GM12878 (cell line): Measurements from ENCODE around the gene HIVEP2. TPM values are rescaled to one million over a fixed set of nuclear protein-coding genes. Genes with fewer than 3 reads are reported as not detected.
A peak's percentile ranks its signal among the peaks of the same experiment; 100 is the strongest.

Experiments used
- ATAC-seq: fragments of 200-7000 bp; cut with Tn5 transposase; 3 replicates; pipeline ENCODE4 v1.9.1; 2020; ENCODE audit warnings: mild to moderate bottlenecking, moderate library complexity
- BruUV-seq: library from RNA; stranded (reverse); fragments of 400-500 nt; replicated peaks from 2 replicates; lab custom pipeline; 2021; lab: Mats Ljungman, UMichigan
- CTCF ChIA-PET: fragments of 300-600 bp; sonication (Branson Sonifier 250); formaldehyde crosslinking; extraction: SDS; loops from one replicate; lab custom pipeline; 2021; ENCODE audit warnings: inconsistent platforms; lab: Yijun Ruan, JAX
- POLR2A ChIA-PET: fragments of 350-600 bp; formaldehyde crosslinking; extraction: SDS; loops from one replicate; lab custom pipeline; 2021; ENCODE audit warnings: inconsistent platforms; lab: Charles Lee
- RAD21 ChIA-PET: fragments of 300-600 bp; sonication (Branson Sonifier 250); formaldehyde crosslinking; loops from one replicate; lab custom pipeline; 2023; ENCODE audit warnings: antibody characterized with exemption; ENCODE audit not compliant: unreplicated experiment; lab: Charles Lee
- SMC1A ChIA-PET: fragments of 300-600 bp; sonication (Branson Sonifier 250); formaldehyde crosslinking; loops from one replicate; lab custom pipeline; 2023; ENCODE audit not compliant: unreplicated experiment, uncharacterized antibody; lab: Charles Lee
- DNase-seq: peaks from one replicate; pipeline ENCODE4 v3.0.0-alpha.2; 2011; ENCODE audit warnings: low read depth, low spot score
- FAIRE-seq: peaks from 3 replicates; lab custom pipeline; 2011; peaks lifted over from hg19 to GRCh38; lab: Jason Lieb, UNC
- H2AFZ ChIP-seq: 2 replicates; pipeline ENCODE4 v1.6.0; 2011; ENCODE audit warnings: low read depth, low read length, control low read depth; ENCODE audit not compliant: control insufficient read depth
- H3K27ac ChIP-seq: 2 replicates; pipeline ENCODE4 v1.5.1; 2011; ENCODE audit warnings: control low read depth; ENCODE audit not compliant: control insufficient read depth, insufficient read depth
- H3K27me3 ChIP-seq, 2 experiments: replicated peaks in 1 of 2; 2 replicates each; pipeline versions ENCODE4 v1.6.0 to v1.6.1; 2011; ENCODE audit warnings: low read length in 1 of 2; ENCODE audit not compliant: control insufficient read depth in 2 of 2, insufficient read depth in 2 of 2
- H3K36me3 ChIP-seq, 2 experiments: 2 replicates each; pipeline ENCODE4 v1.5.1; 2011; ENCODE audit warnings: low read length in 1 of 2; ENCODE audit not compliant: control insufficient read depth in 2 of 2, insufficient read depth in 2 of 2
- H3K4me1 ChIP-seq: 2 replicates; pipeline ENCODE4 v1.6.1; 2011; ENCODE audit warnings: mild to moderate bottlenecking, low read length, moderate library complexity, mixed read lengths; ENCODE audit not compliant: control insufficient read depth, insufficient read depth
- H3K4me2 ChIP-seq: 2 replicates; pipeline ENCODE4 v1.6.0; 2011; ENCODE audit warnings: control low read depth; ENCODE audit not compliant: control insufficient read depth, insufficient read depth
- H3K4me3 ChIP-seq: fragments of 200-600 bp; sonication (generic); 2 replicates; pipeline ENCODE4 v1.5.1; 2016
- H3K79me2 ChIP-seq: 2 replicates; pipeline ENCODE4 v1.6.0; 2011; ENCODE audit warnings: low read length; ENCODE audit not compliant: control insufficient read depth, insufficient read depth
- H3K9ac ChIP-seq: 2 replicates; pipeline ENCODE4 v1.8.0; 2011; ENCODE audit warnings: low read length, control low read depth, mixed read lengths; ENCODE audit not compliant: control insufficient read depth, insufficient read depth
- H3K9me3 ChIP-seq: replicated peaks from 3 replicates; pipeline ENCODE4 v1.5.1; 2011; ENCODE audit warnings: mild to moderate bottlenecking, low read length; ENCODE audit not compliant: control insufficient read depth, insufficient read depth
- H4K20me1 ChIP-seq: 2 replicates; pipeline ENCODE4 v1.6.0; 2011; ENCODE audit not compliant: control insufficient read depth, insufficient read depth
- BMI1 ChIP-seq: fragments of 450-650 bp; IDR thresholded peaks from 2 replicates; pipeline ENCODE4 v1.6.1; 2016; ENCODE audit warnings: mild to moderate bottlenecking, moderate library complexity, borderline replicate concordance
- CBX5 ChIP-seq: sonication (generic); IDR thresholded peaks from 2 replicates; pipeline ENCODE4 v1.6.1; 2016; ENCODE audit warnings: low read depth, moderate library complexity, mild to moderate bottlenecking, inconsistent platforms
- HDAC2 ChIP-seq: fragments of 200-600 bp; sonication (generic); IDR thresholded peaks from 2 replicates; pipeline ENCODE4 v1.6.1; 2017
- HDAC6 ChIP-seq: fragments of 200-600 bp; sonication (generic); IDR thresholded peaks from one replicate; pipeline ENCODE4 v1.8.0; 2017; ENCODE audit warnings: antibody characterized with exemption; ENCODE audit not compliant: unreplicated experiment
- IRF4 ChIP-seq: IDR thresholded peaks from 2 replicates; pipeline ENCODE4 v1.6.1; 2011; ENCODE audit warnings: low read depth, low read length
- NR2C2 ChIP-seq: IDR thresholded peaks from 2 replicates; pipeline ENCODE4 v1.6.1; 2011; ENCODE audit warnings: borderline replicate concordance, low read depth; ENCODE audit not compliant: control insufficient read depth, insufficient read length
- NRF1 ChIP-seq: conservative IDR thresholded peaks from 2 replicates; pipeline ENCODE4 v1.6.1; 2011; ENCODE audit warnings: mild to moderate bottlenecking, low read depth, low read length, improper control_type of control experiment
- WRNIP1 ChIP-seq: IDR thresholded peaks from 2 replicates; pipeline ENCODE4 v1.6.1; 2011; ENCODE audit warnings: low read depth, low read length, improper control_type of control experiment, borderline replicate concordance
- ZBED1 ChIP-seq: IDR thresholded peaks from 2 replicates; pipeline ENCODE4 v1.6.1; 2016; ENCODE audit warnings: borderline replicate concordance
- ZNF24 ChIP-seq: fragments of 450-650 bp; IDR thresholded peaks from 2 replicates; pipeline ENCODE4 v1.6.1; 2017; ENCODE audit warnings: antibody characterized with exemption, mild to moderate bottlenecking
- in situ Hi-C: fragments of 300-500 bp; cut with MboI; formaldehyde crosslinking; loops from 9 replicates; pipeline ENCODE4 v1.14.3; 2018; ENCODE audit warnings: mixed read lengths
- intact Hi-C: fragments of 100-400 bp; cut with micrococcal nuclease; formaldehyde crosslinking; loops from one replicate; pipeline ENCODE4 v1.14.2; 2022; ENCODE audit not compliant: unreplicated experiment
- polyA plus RNA-seq, 11 experiments: library from polyadenylated mRNA; depleted of rRNA in 4 of 11; unstranded in 6 of 11; stranded (reverse) in 5 of 11; fragments of >200 nt; fragmentation: Nextera tagmentation in 4 of 11; fragmentation: Illumina TruSeq in 1 of 11; extraction: Ambion mirVana in 4 of 11; extraction: Trizol in 1 of 11; gene quantifications; 1 replicate in 1 of 11; 2 replicates in 10 of 11; pipeline versions ENCODE4 v1.2.1 to v1.2.3, GENCODE V29; 2011 to 2016; ENCODE audit warnings: inconsistent platforms in 2 of 11, missing spikeins in 2 of 11, low read depth in 1 of 11
- total RNA-seq, 4 experiments: library from RNA; depleted of rRNA in 3 of 4; stranded (reverse); fragments of >200 nt in 3 of 4; fragmentation: Illumina TruSeq in 1 of 4; extraction: Trizol in 1 of 4; gene quantifications; 2 replicates each; pipeline versions ENCODE4 v1.2.1 to v1.2.3, GENCODE V29; 2013 to 2021
- TF ChIP-seq, protein P1 (sequence below): IDR thresholded peaks from 2 replicates; pipeline ENCODE4 v1.6.1; 2012; ENCODE audit warnings: low read depth, low read length, improper control_type of control experiment
- TF ChIP-seq, protein P2 (sequence below): fragments of 450-650 bp; IDR thresholded peaks from 2 replicates; pipeline ENCODE4 v1.6.1; 2017; ENCODE audit warnings: low read depth, mild to moderate bottlenecking, moderate library complexity
- TF ChIP-seq, protein P3 (sequence below): fragments of 450-650 bp; IDR thresholded peaks from 2 replicates; pipeline ENCODE4 v1.6.1; 2018; ENCODE audit warnings: borderline replicate concordance, mild to moderate bottlenecking; ENCODE audit not compliant: partially characterized antibody

HIVEP2 gene
- total and polyA plus RNA-seq, 10 of the 15 experiments (the other 5 are each of a cell fraction or from before 2014, with no cell fraction given), result 1.2 to 15.7 (median 10.2) TPM

DNA sequence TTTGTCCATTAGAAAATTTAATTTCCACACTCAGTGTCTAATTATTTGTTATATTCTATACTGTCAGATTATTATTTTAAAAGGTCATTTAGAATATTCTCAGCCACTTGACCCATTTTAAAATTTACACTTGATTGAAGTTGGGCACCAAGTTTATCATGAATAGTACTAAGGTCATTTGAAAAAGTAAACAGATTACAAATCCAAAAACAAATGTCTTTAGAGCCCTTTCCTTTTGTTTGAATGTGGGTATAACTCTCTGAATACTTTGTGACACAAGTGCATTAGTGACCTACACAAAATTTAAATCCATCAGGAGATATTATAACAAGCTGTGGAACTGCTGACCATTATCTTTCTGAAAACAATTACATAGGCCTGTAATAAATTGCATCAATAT, 11.3 kb downstream of the HIVEP2 start:
- SMC1A ChIA-PET, result interaction anchor here (0.8 to 11.3 kb wide), 11 partner anchors 8 to 153 kb away, joined by 3 to 75 read pairs (median 5); no protein-coding TSS in a partner anchor
- intact Hi-C loops, result loop anchor here (5.0 kb wide), 1 partner anchor 241 kb away; no protein-coding TSS in a partner anchor
- DNase-seq (no peak), FAIRE-seq (no peak), ATAC-seq (no peak)
- H3K79me2 ChIP-seq, result peaks cover 98% of the 10 kb centered on the region
- CTCF ChIA-PET, result interaction anchor here (1.5 to 3.2 kb wide), 2 partner anchors 10 to 21 kb away, joined by 3 to 15 read pairs; no protein-coding TSS in a partner anchor
- peaks cover 37% of the 10 kb centered on the region for H3K4me1 ChIP-seq
- H3K27ac ChIP-seq, result peak overlapping the region; percentile 59
- POLR2A ChIA-PET, result interaction anchor here (0.7 to 2.3 kb wide), 4 partner anchors 10 to 85 kb away, joined by 4 to 5 read pairs (median 4); no protein-coding TSS in a partner anchor
- TF ChIP-seq BMI1 (no peak), NRF1 (no peak), NR2C2 (no peak), IRF4 (no peak), HDAC2 (no peak), ZBED1 (no peak), HDAC6 (no peak), CBX5 (no peak), ZNF24 (no peak), WRNIP1 (no peak)
- TF ChIP-seq, protein P1, sequence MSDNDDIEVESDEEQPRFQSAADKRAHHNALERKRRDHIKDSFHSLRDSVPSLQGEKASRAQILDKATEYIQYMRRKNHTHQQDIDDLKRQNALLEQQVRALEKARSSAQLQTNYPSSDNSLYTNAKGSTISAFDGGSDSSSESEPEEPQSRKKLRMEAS, result no peak
- TF ChIP-seq, protein P2, sequence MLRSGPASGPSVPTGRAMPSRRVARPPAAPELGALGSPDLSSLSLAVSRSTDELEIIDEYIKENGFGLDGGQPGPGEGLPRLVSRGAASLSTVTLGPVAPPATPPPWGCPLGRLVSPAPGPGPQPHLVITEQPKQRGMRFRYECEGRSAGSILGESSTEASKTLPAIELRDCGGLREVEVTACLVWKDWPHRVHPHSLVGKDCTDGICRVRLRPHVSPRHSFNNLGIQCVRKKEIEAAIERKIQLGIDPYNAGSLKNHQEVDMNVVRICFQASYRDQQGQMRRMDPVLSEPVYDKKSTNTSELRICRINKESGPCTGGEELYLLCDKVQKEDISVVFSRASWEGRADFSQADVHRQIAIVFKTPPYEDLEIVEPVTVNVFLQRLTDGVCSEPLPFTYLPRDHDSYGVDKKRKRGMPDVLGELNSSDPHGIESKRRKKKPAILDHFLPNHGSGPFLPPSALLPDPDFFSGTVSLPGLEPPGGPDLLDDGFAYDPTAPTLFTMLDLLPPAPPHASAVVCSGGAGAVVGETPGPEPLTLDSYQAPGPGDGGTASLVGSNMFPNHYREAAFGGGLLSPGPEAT, result no peak
- TF ChIP-seq, protein P3, sequence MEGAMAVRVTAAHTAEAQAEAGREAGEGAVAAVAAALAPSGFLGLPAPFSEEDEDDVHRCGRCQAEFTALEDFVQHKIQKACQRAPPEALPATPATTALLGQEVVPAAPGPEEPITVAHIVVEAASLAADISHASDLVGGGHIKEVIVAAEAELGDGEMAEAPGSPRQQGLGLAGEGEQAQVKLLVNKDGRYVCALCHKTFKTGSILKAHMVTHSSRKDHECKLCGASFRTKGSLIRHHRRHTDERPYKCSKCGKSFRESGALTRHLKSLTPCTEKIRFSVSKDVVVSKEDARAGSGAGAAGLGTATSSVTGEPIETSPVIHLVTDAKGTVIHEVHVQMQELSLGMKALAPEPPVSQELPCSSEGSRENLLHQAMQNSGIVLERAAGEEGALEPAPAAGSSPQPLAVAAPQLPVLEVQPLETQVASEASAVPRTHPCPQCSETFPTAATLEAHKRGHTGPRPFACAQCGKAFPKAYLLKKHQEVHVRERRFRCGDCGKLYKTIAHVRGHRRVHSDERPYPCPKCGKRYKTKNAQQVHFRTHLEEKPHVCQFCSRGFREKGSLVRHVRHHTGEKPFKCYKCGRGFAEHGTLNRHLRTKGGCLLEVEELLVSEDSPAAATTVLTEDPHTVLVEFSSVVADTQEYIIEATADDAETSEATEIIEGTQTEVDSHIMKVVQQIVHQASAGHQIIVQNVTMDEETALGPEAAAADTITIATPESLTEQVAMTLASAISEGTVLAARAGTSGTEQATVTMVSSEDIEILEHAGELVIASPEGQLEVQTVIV, result no peak
- H3K9me3 ChIP-seq, result peaks cover 3% of the 10 kb centered on the region
- in situ Hi-C loops, result no loop called here
- peak overlapping the region; percentile 88 for H3K4me2 ChIP-seq
- BruUV-seq, result no TSS peak
- H3K36me3 ChIP-seq, result no peaks in the 10 kb centered on the region
- RAD21 ChIA-PET, result interaction anchor here (0.7 to 2.1 kb wide), 8 partner anchors 10 to 241 kb away, joined by 3 to 9 read pairs (median 4); no protein-coding TSS in a partner anchor
- no peak overlapping the region for H3K4me3 ChIP-seq
- no peaks in the 10 kb centered on the region for H3K27me3 ChIP-seq
- H4K20me1 ChIP-seq, result no peaks in the 10 kb centered on the region
- peak overlapping the region; percentile 16; the same call in 1 of the 2 replicates for H3K9ac ChIP-seq
- no peak overlapping the region for H2AFZ ChIP-seq
